Measurements from ENCODE around the gene NR2F2.

GRCh38 chr15:96320703-96321638, 9.5 kb upstream of the NR2F2 start:
- TF ChIP-seq EZH2 (IDR thresholded peaks at IDR 0.05; ENCODE audit: low read length) = no peak
- TF ChIP-seq, protein P1, sequence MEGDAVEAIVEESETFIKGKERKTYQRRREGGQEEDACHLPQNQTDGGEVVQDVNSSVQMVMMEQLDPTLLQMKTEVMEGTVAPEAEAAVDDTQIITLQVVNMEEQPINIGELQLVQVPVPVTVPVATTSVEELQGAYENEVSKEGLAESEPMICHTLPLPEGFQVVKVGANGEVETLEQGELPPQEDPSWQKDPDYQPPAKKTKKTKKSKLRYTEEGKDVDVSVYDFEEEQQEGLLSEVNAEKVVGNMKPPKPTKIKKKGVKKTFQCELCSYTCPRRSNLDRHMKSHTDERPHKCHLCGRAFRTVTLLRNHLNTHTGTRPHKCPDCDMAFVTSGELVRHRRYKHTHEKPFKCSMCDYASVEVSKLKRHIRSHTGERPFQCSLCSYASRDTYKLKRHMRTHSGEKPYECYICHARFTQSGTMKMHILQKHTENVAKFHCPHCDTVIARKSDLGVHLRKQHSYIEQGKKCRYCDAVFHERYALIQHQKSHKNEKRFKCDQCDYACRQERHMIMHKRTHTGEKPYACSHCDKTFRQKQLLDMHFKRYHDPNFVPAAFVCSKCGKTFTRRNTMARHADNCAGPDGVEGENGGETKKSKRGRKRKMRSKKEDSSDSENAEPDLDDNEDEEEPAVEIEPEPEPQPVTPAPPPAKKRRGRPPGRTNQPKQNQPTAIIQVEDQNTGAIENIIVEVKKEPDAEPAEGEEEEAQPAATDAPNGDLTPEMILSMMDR (optimal IDR thresholded peaks at IDR 0.05 in 1 of 3, IDR thresholded peaks at IDR 0.05 in 1 of 3, conservative IDR thresholded peaks at IDR 0.05 in 1 of 3; ENCODE audit: extremely low read depth in 1 of 3, insufficient read depth in 2 of 3, low read length in 3 of 3) = no peak

Data from keratinocyte (primary cell).